ENCODE data around the gene ERI3. TPM values are rescaled to one million over a fixed set of nuclear protein-coding genes. Genes with fewer than 3 reads are reported as not detected.

Gene ERI3
- polyA plus RNA-seq, 1 donor from 2014 or later, result 92.5 TPM

GRCh38 chr1:44217809-44218410 lies 137.1 kb downstream of the ERI3 start:
- Histone ChIP-seq H3K36me3 (ENCODE audit: insufficient read depth, low read length) (no peaks in the 10 kb centered on the region), H3K9me3 (ENCODE audit: low read length) (no peaks in the 10 kb centered on the region), H2AFZ (ENCODE audit: low read depth, low read length) (no peak overlapping the region), H3F3A (ENCODE audit: insufficient read depth, low read length, poor library complexity, severe bottlenecking) (no peaks in the 10 kb centered on the region), H3K9me2 (ENCODE audit: insufficient read depth, low read length) (no peaks in the 10 kb centered on the region), H3K27me3 (ENCODE audit: insufficient read depth, low read depth, low read length) (no peaks in the 10 kb centered on the region), H3K27ac (ENCODE audit: low read length) (no peak overlapping the region), H3K4me3 (ENCODE audit: low read length) (no peak overlapping the region), H3K4me2 (ENCODE audit: low read length) (no peak overlapping the region), H3K9ac (ENCODE audit: low read length) (no peak overlapping the region), H4K20me1 (ENCODE audit: insufficient read depth) (no peaks in the 10 kb centered on the region), H3K79me2 (replicated peaks; ENCODE audit: insufficient read depth, low read length) (peaks cover 7% of the 10 kb centered on the region)
- TF ChIP-seq RAD21 (conservative IDR thresholded peaks at IDR 0.05) (peak; percentile 96), CTCF (IDR thresholded peaks at IDR 0.05; ENCODE audit: poor library complexity, severe bottlenecking) (peak; percentile 96), TAF1 (IDR thresholded peaks at IDR 0.05; ENCODE audit: low read depth) (no peak), POLR2AphosphoS5 (IDR thresholded peaks at IDR 0.05) (no peak), MXI1 (conservative IDR thresholded peaks at IDR 0.05; ENCODE audit: poor library complexity, severe bottlenecking) (peak; percentile 17), SMC3 (conservative IDR thresholded peaks at IDR 0.05; ENCODE audit: poor library complexity) (peak; percentile 98), EZH2 (IDR thresholded peaks at IDR 0.05; ENCODE audit: borderline replicate concordance, insufficient read depth, low read length, poor library complexity, severe bottlenecking) (no peak), REST (IDR thresholded peaks at IDR 0.05; ENCODE audit: borderline replicate concordance) (no peak), EP300 (conservative IDR thresholded peaks at IDR 0.05; ENCODE audit: poor library complexity, severe bottlenecking) (no peak)

- H3F3A ChIP-seq (ENCODE audit: insufficient read depth, low read length, poor library complexity, severe bottlenecking), result no peaks in the 10 kb centered on the region
- peak within 1 kb of the TSS; percentile 73 for H3K4me3 ChIP-seq (ENCODE audit: low read length)
- peak within 1 kb of the TSS; percentile 96 for H3K4me2 ChIP-seq (ENCODE audit: low read length)
- H3K9ac ChIP-seq (ENCODE audit: low read length), result peak within 1 kb of the TSS; percentile 80
- H3K79me2 ChIP-seq (replicated peaks; ENCODE audit: insufficient read depth, low read length), result peaks cover 7% of the 10 kb centered on the region
- no peaks in the 10 kb centered on the region for H3K36me3 ChIP-seq (ENCODE audit: insufficient read depth, low read length)
- H3K27ac ChIP-seq (ENCODE audit: low read length), result peak within 1 kb of the TSS; percentile 34
- no peaks in the 10 kb centered on the region for H4K20me1 ChIP-seq (ENCODE audit: insufficient read depth)
- no peaks in the 10 kb centered on the region for H3K27me3 ChIP-seq (ENCODE audit: insufficient read depth, low read depth, low read length)
- H3K9me2 ChIP-seq (ENCODE audit: insufficient read depth, low read length), result no peaks in the 10 kb centered on the region
- H3K9me3 ChIP-seq (ENCODE audit: low read length), result no peaks in the 10 kb centered on the region
- TF ChIP-seq TAF1 (IDR thresholded peaks at IDR 0.05; ENCODE audit: low read depth), result no peak
- peak; percentile 65 for TF ChIP-seq EP300 (conservative IDR thresholded peaks at IDR 0.05; ENCODE audit: poor library complexity, severe bottlenecking)
- TF ChIP-seq REST (IDR thresholded peaks at IDR 0.05; ENCODE audit: borderline replicate concordance), result peak; percentile 71
- peak; percentile 88 for TF ChIP-seq POLR2AphosphoS5 (IDR thresholded peaks at IDR 0.05)
- TF ChIP-seq RAD21 (conservative IDR thresholded peaks at IDR 0.05), result peak; percentile 78
- peak; percentile 76 for TF ChIP-seq MXI1 (conservative IDR thresholded peaks at IDR 0.05; ENCODE audit: poor library complexity, severe bottlenecking)
- no peak for TF ChIP-seq EZH2 (IDR thresholded peaks at IDR 0.05; ENCODE audit: borderline replicate concordance, insufficient read depth, low read length, poor library complexity, severe bottlenecking)
- TF ChIP-seq CTCF (IDR thresholded peaks at IDR 0.05; ENCODE audit: poor library complexity, severe bottlenecking), result peak; percentile 67
- peak; percentile 76 for TF ChIP-seq SMC3 (conservative IDR thresholded peaks at IDR 0.05; ENCODE audit: poor library complexity)
- peak within 1 kb of the TSS; percentile 86 for H2AFZ ChIP-seq (ENCODE audit: low read depth, low read length)
Measured at GRCh38 chr1:44213222-44214112, 141.6 kb downstream of the ERI3 start, which contains the start of gene DMAP1. DMAP1 (plus strand) TSS chr1:44213471; CDS start chr1:44213754, 283 bp downstream.
